Large intestine (tissue), 3 donors: ENCODE measurements around the gene MYO5C. TPM values are rescaled to one million over a fixed set of nuclear protein-coding genes. Genes with fewer than 3 reads are reported as not detected.

Experiments used
- DNase-seq, 2 donors: peaks; one replicate each; pipeline versions ENCODE4 v3.0.0 to v3.0.0-alpha.2; 2013
- H3K27ac ChIP-seq: one replicate; pipeline ENCODE4 v1.5.1; 2013; ENCODE audit warnings: low read length
- H3K27me3 ChIP-seq: 2 replicates; pipeline ENCODE4 v1.6.1; 2013; ENCODE audit warnings: low read length; ENCODE audit not compliant: control insufficient read depth, insufficient read depth
- H3K36me3 ChIP-seq: 2 replicates; pipeline ENCODE4 v1.6.1; 2013; ENCODE audit warnings: low read length; ENCODE audit not compliant: control insufficient read depth, insufficient read depth
- H3K4me1 ChIP-seq: one replicate; pipeline ENCODE4 v1.6.1; 2013; ENCODE audit warnings: low read length; ENCODE audit not compliant: control insufficient read depth, insufficient read depth
- H3K4me3 ChIP-seq: one replicate; pipeline ENCODE4 v1.5.1; 2013; ENCODE audit warnings: low read length
- H3K9me3 ChIP-seq: one replicate; pipeline ENCODE4 v1.6.1; 2013; ENCODE audit warnings: mild to moderate bottlenecking, low read depth, low read length, moderate library complexity; ENCODE audit not compliant: control insufficient read depth
- WGBS: methylation state at CpG from one replicate; pipeline ENCODE4 v1.1.5; 2013; ENCODE audit warnings: low lambda C conversion rate; ENCODE audit not compliant: insufficient coverage; 5-methylcytosine and 5-hydroxymethylcytosine counted together
- polyA plus RNA-seq: library from polyadenylated mRNA; unstranded; fragments of 120-200 nt; gene quantifications from one replicate; pipeline ENCODE4 v1.2.1, GENCODE V29; 2013

The MYO5C gene
- polyA plus RNA-seq, 1 donor: 12.8 TPM

DNA sequence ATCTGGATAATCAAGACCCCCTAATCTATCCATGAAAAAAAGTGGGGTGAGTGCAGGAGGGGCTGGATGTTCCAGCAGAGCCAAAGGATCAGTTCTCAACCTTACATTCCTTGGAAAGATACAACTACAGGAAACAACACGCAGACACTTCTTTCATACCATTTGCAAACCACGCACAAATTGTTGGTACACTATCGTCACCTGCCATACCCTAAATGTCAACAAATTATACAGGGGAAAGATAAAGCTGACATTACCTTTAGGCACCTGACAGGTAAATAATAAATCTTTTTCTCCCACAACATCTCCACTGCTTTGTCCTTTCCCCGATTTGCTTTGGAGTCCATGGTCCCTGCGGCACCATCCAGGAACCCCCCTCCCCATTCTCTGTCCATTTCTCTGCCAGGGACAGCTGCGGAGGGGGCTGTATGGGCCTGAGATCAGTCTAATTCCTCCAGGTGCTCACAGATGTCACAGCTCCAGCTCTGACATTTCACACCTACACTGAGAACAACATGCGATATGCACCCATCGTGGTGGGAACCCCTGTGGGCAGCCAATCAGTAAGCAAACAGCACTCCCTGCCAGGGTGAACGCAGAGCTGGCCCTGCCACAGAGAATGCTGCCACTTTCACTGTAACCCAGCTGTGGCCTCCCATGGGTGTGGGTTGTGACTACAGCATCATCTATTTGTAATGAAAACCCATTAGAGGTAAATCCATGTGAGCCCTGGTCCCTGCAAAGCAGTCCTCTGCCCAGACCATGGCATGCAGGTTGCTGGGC, 145.4 kb downstream of the MYO5C start:
- Histone ChIP-seq H3K9me3 (no peaks in the 10 kb centered on the region), H3K27ac (no peak overlapping the region), H3K4me1 (no peaks in the 10 kb centered on the region), H3K4me3 (no peak overlapping the region), H3K36me3 (peaks cover 2% of the 10 kb centered on the region), H3K27me3 (no peaks in the 10 kb centered on the region)
- DNase-seq: no peak
- 55% methylated on average over 5 of the region's 9 CpGs for WGBS

DNA sequence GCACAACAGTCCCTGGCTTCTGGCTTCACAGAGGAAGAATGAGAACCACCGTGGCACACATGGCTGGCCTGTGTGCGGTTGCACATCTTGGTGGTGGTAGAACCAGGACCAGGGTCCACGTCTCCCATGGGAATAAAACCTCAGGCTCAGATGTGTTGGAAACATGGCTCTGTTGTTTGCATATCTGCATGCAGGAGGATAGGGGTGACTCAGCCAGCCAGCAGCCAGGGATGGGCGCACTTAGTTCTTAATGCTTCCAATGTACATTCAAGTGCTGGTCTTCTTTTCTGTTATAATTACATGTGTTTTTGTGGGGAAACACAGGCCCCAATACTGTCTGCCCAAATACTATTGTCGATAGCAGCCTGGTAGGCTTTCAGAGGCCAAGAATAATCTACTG, 147.2 kb downstream of the MYO5C start:
- no peak for DNase-seq
- no peaks in the 10 kb centered on the region for H3K4me1 ChIP-seq
- no peak overlapping the region for H3K27ac ChIP-seq
- no peaks in the 10 kb centered on the region for H3K9me3 ChIP-seq
- H3K36me3 ChIP-seq: peaks cover 2% of the 10 kb centered on the region
- WGBS: no CpG with 5 or more reads among the region's 5 CpGs
- no peak overlapping the region for H3K4me3 ChIP-seq
- H3K27me3 ChIP-seq: no peaks in the 10 kb centered on the region

DNA sequence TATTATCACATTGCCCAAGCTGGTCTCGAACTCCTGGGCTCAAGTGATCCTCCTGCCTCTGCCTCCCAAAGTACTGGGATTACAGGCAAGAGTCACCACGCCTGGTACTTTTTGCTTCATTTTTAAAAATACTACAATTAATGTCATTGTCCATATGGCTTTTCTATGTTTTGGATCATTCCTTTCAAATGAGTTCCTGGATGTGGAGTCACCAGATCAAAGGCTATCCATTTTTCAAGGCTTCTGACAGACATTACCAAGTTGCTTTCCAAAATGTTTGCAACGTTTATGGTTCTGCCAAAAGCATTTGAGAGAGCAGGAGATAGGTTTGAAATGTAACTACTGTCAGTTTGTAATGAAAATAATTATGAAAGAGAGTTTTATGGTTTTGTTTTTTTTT, 148.8 kb downstream of the MYO5C start:
- H3K4me3 ChIP-seq: no peak overlapping the region
- no peaks in the 10 kb centered on the region for H3K9me3 ChIP-seq
- 57% methylated on average over 1 of the region's 3 CpGs for WGBS
- no peaks in the 10 kb centered on the region for H3K27me3 ChIP-seq
- H3K27ac ChIP-seq: no peak overlapping the region
- no peaks in the 10 kb centered on the region for H3K4me1 ChIP-seq
- DNase-seq: no peak
- no peaks in the 10 kb centered on the region for H3K36me3 ChIP-seq

DNA sequence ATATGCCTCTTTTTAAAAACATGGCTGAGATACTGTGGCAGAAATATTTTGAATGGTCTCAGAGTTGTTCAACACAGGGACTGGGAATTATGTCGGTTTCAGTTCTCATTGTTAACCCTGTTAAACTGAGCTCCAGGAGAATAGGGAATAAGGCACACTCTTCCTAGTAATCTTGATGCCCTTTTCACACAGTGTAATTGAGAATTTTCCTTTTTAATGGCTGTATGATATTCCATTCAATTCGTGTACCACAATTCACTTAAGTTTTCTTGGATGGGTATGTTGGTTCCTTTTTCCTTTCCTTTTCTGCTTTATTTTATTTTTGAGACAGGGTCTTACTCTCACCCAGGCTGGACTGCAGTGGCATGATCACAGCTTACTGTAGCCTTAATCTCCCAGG, 149.3 kb downstream of the MYO5C start:
- WGBS: 100% methylated on average over 2 of the region's 2 CpGs
- no peaks in the 10 kb centered on the region for H3K36me3 ChIP-seq

DNA sequence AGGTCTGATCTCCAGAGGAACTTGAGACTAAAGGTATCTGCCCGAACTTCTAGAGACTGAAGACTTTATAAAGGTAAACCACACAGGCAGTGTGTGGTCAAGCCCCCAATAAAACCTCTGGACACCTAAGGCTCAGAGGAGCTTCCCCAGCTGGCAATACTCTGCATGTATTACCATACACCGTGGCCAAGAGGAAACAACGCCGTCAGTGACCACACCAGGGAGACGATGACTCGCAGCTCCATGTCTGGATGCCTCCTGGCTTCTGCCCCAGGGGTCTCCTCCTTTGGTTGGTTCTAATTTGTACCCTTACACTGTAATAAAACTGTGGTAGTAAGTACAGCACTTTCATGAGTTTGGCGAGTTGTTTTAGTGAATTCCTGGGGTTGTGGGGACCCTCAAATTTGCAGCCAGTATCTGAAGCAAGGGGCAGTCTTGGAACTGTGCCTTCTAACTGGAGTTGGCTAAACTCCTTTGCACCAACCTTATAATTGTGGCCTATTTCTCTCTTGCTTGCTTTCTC, 150.9 kb downstream of the MYO5C start:
- no peak overlapping the region for H3K27ac ChIP-seq
- no peak overlapping the region for H3K4me3 ChIP-seq
- H3K4me1 ChIP-seq: no peaks in the 10 kb centered on the region
- no peak for DNase-seq
- no CpG with 5 or more reads among the region's 7 CpGs for WGBS
- H3K27me3 ChIP-seq: no peaks in the 10 kb centered on the region
- H3K36me3 ChIP-seq: no peaks in the 10 kb centered on the region
- H3K9me3 ChIP-seq: no peaks in the 10 kb centered on the region

More for the DNA sequence above, 149.3 kb downstream of the MYO5C start:
- Histone ChIP-seq H3K4me1 (no peaks in the 10 kb centered on the region), H3K27me3 (no peaks in the 10 kb centered on the region), H3K27ac (no peak overlapping the region), H3K4me3 (no peak overlapping the region), H3K9me3 (no peaks in the 10 kb centered on the region)
- DNase-seq: no peak

DNA sequence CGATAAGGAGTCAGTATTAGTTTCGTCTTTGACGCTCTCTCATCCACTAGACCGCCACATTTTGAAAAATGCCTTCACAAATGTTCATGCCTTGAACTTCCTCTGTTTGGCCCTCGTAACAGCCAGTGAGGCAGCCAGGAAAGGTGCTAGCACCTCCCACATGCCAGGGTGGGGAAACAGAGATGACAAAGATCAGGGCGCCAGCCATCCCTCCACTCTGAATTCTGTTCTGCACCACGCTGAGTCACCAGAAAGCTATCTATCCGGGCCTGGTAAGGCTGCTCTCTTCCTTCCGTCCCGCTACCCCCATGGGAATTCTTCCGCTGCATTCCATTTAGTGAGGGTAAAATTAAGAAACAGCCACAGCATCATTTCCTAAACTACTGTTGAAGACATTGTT, 151.7 kb downstream of the MYO5C start:
- WGBS: no CpG with 5 or more reads among the region's 11 CpGs
- no peaks in the 10 kb centered on the region for H3K27me3 ChIP-seq
- no peak for DNase-seq
- H3K36me3 ChIP-seq: no peaks in the 10 kb centered on the region
- H3K4me3 ChIP-seq: no peak overlapping the region
- H3K27ac ChIP-seq: no peak overlapping the region
- no peaks in the 10 kb centered on the region for H3K4me1 ChIP-seq
- H3K9me3 ChIP-seq: no peaks in the 10 kb centered on the region

Other genes starting within 250 kb of the MYO5C start
- 3.8 TPM for gene BCL2L10, start 183.0 kb downstream of the MYO5C start, polyA plus RNA-seq
- 7.9 TPM for gene GNB5, start 104.4 kb downstream of the MYO5C start, polyA plus RNA-seq
- 6.0 TPM for gene MYO5A, start 233.1 kb upstream of the MYO5C start, polyA plus RNA-seq